ENCODE measurements around the gene DNAJB7. TPM values are rescaled to one million over a fixed set of nuclear protein-coding genes. Genes with fewer than 3 reads are reported as not detected.
"Not testable (repeated sequence)": the region's sequence is repeated elsewhere in the genome, so short reads cannot be mapped to it uniquely, and the experiment has no call there.

The DNAJB7 gene
- 1 to 10 TPM in 3 of 5 donors, under 1 TPM in 2; 0.70 to 1.2 (median 1.0) TPM for polyA plus RNA-seq (ENCODE audit: insufficient read depth in 1 of 5, insufficient read length in 5 of 5, low replicate concordance in 1 of 5)
- long read RNA-seq, donor 1, transcript DNAJB7-201 (1 exons, 2,578 nt) = major isoform, 7 of 7 reads
- long read RNA-seq, donor 1, partial matches to known transcripts = 0 of 7 reads
- long read RNA-seq, donor 1, other reads (novel, unspliced or antisense) = 0 of 7 reads
- long read RNA-seq, donor 2, transcript DNAJB7-201 (1 exons, 2,578 nt) = major isoform, 6 of 6 reads
- long read RNA-seq, donor 2, partial matches to known transcripts = 0 of 6 reads
- long read RNA-seq, donor 2, other reads (novel, unspliced or antisense) = 0 of 6 reads
- long read RNA-seq, donor 3, transcript DNAJB7-201 (1 exons, 2,578 nt) = major isoform, 9 of 9 reads
- long read RNA-seq, donor 3, partial matches to known transcripts = 0 of 9 reads
- long read RNA-seq, donor 3, other reads (novel, unspliced or antisense) = 0 of 9 reads
- long read RNA-seq, donor 4, transcript DNAJB7-201 (1 exons, 2,578 nt) = major isoform, 5 of 5 reads
- long read RNA-seq, donor 4, partial matches to known transcripts = 0 of 5 reads
- long read RNA-seq, donor 4, other reads (novel, unspliced or antisense) = 0 of 5 reads
- long read RNA-seq, donor 5, partial matches to known transcripts = 0 of 3 reads
- long read RNA-seq, donor 5, other reads (novel, unspliced or antisense) = 0 of 3 reads
- long read RNA-seq, donor 6, transcript DNAJB7-201 (1 exons, 2,578 nt) = major isoform, 11 of 11 reads
- long read RNA-seq, donor 6, partial matches to known transcripts = 0 of 11 reads
- long read RNA-seq, donor 6, other reads (novel, unspliced or antisense) = 0 of 11 reads
- long read RNA-seq, donor 7, transcript DNAJB7-201 (1 exons, 2,578 nt) = major isoform, 6 of 15 reads
- long read RNA-seq, donor 7, partial matches to known transcripts = 0 of 15 reads
- long read RNA-seq, donor 7, other reads (novel, unspliced or antisense) = 9 of 15 reads
- long read RNA-seq, donor 8, partial matches to known transcripts = 0 of 3 reads
- long read RNA-seq, donor 8, other reads (novel, unspliced or antisense) = 0 of 3 reads

DNA sequence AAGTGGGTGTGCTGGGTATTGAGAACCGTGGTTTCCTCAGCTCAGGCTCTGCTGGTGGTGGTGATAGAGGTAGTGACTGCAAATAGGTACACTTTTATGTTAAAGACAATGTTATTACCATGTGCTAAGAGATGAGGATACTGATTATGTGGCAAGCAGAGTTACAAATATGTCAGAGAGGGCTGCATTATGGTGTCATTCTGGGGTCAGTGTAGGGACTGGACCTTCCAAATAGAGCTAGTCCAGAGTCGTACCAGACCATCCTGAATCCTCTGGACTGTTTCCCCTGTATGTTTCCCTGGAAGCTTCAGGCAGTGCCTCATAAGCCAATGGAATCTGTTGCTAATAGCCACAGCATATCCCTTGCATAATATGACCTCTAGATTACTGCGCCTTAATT, at the start of gene DNAJB7:
Gene DNAJB7, minus strand, starts transcription at position 101 of the 400 bp plus-strand sequence. CDS start 119 bp downstream, outside the sequence.
- DNase-seq = no peak

DNA sequence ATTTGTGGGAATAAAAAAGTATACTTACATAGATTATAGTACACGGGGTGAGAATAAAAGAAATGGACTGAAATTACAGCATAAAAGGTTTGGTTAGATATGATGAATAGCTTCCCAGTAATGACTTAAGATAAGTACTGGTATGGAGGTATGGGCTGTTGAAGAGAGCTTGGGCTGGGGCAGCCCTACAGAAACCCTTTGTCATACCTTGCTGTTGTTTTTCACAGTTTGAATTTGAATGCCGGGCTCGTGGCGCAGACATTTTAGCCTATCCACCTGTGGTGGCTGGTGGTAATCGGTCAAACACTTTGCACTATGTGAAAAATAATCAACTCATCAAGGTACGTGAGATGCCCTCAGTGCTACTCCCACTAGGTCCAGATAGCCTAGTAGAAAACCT, 47.0 kb upstream of the DNAJB7 start:
- no peak for DNase-seq

DNA sequence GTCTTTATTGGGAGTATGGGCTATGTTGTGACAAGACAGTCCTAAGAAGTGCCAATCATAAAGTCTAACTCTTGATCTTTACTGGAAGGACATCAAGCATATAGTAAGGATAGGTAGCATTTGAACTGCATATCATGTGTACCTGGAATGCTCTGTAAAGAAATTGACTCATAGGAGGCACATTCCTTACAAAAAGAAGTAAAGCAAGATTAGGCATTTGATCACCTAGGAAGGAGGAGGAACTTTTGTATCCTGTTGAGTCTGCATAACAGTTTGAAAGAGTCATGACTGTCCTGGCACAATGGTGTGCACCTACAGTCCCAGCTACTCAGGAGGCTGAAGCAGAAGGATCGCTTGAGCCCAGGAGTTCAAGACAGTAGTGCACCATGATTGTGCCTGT, 42.2 kb upstream of the DNAJB7 start:
- no peak for DNase-seq

DNA sequence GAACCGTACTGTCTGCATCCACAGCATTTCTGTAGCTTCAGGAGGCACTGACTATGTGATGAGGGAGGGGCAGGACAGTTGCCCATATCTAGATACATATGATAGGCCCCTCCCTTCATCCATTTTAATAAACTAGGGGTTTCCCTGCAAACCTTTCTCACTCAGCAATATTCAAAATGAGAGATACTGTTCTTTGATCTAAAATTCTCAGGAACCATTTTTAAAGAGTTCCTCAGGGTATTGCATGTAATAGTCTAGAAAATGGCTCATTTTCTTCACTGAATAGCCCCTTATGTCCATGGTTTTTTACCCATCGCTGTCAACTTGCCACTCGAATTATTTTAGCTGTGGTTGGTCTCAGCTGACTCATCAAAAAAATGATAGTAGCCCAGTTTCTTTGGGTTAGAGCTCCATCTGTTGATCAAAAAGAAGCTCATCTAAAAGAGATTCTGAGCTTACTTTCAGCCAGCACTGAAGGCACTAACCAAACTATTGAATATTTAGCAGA, 37.0 kb upstream of the DNAJB7 start:
- peak; percentile 34 to 51 for DNase-seq

DNA sequence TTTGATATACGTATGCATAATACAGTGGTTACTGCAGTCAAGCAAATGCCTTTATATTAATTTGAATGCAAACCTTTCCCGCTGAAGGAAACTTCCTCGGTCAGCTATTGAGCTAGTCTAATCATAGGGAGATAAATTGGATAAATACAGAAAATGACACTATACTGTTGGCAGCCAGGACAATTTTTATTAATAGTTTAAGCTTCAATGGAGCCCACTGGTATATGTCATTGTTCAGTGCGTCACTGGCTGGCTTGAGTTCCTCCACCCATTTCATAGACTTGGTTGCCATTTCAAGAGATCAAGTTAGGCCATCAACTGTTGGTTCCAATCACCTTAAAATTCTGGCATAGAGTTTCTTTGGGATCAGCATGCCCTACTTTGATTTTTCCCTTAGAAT, 32.5 kb upstream of the DNAJB7 start:
- no peak for DNase-seq

DNA sequence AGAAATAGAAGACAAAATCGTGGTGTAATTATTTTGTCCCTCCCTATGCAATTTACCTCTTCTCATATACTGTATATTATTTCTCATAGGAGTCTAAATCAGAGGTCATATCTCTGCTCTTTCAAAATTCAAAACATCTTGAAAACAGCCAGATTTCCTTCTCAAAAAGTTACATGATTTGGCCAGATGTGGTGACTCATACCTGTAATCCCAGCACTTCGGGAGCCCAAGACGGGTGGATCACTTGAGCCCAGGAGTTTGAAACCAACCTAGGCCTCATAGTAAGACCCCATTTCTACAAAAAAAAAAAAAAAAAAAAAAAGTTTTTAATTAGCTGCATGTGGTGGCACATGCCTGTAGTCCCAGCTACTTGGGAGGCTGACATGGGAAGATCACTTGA, 29.0 kb upstream of the DNAJB7 start:
- DNase-seq = no peak

DNA sequence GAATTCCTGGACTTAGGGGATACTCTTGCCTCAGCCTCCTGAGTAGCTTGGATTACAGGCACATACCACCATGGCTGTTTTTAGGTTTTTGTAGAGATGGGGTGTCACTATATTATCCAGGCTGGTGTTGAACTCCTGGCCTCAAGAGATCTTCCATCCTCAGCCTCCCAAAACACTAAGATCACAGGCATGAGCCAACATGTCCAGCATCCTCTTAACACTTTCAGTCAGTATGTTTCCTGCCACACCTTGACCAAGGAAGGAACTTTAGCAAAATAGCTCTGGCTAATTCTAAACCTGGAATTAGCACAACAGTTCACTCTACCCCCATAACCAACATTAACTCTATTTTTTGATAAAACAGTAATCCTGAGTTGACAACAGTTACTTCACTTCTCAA, 27.2 kb upstream of the DNAJB7 start:
- DNase-seq = no peak

DNA sequence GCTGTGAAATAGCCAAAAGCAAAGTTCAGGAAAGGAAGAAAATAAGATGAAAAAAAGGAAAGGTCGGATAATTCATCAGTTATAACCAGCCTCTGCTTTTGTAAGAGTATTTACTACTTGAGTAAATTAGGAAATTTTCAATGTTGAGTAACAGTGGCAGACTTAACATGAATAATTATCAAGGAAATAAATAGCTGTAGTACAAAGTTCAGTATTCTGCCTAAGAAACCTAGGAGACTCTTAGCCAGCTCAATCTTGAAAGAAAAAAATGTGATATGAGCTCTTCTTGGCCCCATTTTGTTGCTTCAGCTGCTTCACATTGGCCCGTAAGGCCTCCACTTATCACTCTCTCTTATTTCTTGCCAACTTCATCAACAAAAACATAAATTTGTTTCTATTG, 17.0 kb upstream of the DNAJB7 start:
- DNase-seq = no peak

DNA sequence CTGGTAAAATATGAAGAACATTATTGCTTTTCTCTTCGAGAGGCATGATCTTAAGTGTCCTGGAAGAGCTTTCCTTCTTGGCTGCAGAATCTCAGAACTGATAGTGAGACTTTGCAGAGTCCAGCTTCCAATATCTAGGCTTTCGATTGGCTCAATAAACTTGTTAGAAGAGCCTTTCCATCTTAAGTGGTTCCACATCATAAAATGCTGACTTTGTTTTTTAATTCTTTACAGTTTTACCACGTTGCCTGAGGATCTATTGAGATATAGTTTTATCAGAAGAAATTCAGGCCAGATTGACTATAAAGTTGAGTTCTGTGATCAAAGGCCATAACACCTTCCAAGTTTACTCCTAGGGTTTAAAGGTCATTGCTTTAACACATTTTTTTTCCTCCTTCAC, 15.6 kb upstream of the DNAJB7 start:
- no peak for DNase-seq

DNA sequence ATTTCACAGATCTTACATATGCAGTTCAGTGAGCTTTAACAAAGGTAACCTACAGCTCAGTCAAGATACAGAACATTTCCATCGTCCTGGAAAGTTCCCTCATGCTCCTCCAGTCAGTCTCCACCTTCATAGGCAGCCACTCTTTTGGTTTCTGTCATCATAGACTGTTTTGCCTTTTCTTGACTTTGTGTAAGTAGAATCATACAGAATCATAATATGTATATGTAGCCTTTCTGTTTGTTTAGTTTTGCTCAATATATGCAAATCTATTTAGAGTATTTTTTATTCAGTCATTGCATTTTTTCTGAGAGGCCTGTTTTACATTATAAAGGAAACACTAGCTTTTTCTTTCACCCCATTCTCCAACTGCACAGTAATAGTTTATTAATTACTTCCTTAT, 15.0 kb upstream of the DNAJB7 start:
- DNase-seq = no peak

DNA sequence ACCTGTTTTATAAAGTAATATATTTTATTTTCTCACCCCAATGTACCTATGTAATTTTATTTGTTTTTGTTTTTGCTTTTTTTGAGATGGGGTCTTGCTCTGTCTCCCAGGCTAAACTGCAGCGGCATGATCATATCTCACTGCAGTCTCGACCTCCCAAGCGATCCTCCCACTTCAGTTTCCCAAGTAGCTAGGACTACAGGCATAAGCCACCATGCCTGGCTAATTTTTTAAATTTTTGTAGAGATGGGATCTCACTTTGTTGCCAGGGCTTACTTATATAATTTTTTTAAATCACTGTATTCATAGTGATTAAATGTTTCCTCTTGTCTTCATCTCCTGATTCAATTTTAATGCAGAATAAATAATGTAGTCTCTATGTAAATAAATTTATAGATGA, 13.2 kb upstream of the DNAJB7 start:
- DNase-seq = no peak

DNA sequence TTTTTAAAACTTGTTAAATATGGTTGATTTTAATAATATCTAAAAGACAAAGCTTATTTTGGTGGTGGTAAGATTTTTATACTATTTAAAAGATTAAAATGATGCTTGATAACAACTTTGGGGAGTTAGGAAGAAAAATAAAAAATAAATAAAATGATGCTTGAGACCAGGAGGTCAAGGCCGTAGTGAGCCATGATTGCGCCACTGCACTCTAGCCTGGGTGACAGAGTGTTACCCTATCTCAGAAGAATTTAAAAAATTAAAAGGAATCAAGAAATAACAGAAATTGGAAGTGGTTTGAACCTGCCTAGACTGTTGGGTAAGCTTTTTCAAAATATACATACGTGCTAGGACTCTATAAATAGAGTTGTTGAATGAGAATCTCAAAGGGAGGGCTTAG, 12.1 kb upstream of the DNAJB7 start:
- no peak for DNase-seq

DNA sequence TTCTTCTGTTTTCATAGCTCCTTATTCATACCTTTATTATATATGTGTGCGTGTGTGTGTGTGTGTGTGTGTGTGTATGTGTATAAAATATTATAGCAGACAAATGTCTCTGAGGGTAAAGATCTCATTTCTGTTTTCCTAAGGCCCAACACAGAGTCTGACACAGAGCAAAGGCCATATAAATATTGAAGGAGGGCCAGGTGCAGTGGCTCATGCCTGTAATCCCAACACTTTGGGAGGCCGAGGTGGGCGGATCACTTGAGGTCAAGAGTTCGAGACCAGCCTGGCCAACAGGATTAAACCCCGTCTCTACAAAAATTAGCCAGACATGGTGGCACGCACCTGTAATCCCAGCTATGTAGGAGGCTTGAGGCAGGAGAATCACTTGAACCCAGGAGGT, 6.5 kb upstream of the DNAJB7 start:
- DNase-seq = not testable (repeated sequence)

DNA sequence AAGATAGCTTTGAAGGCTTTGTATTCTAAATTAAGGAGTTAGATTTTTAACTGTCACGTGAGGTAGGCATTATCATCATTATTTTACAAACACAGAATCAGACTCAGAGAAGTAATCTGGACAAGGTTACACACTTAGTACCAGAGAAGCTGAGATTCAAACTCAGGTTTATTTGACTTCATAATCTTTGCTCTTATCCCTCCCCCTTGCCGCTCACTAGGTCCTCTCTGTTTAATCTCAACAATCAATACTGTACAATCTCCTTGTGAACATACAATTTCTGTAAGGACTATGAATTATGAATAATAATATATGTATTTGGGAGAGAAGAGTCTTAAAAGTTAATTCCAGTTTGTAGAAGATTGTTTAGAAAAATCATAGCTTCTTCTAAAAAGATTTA, 5.2 kb upstream of the DNAJB7 start:
- DNase-seq = no peak

DNA sequence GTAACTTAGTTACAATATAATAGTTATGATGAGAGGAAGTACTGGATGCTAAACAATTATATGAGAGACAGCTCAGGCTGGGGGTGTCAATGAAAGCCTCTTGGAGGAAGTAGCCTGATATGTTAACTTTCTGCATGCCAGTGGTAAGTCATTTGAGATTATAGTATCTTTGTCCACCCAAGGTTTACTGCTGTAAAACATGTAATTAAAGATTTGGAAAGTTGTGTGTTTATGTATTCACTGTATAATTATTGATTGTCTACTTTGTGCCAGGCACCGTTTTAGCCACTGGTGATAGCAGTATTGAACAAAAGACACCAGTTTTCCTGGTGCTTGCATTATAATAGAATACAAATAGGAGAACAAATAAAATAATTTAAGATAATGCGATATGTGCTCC, 624 bp upstream of the DNAJB7 start:
- DNase-seq = no peak

DNA sequence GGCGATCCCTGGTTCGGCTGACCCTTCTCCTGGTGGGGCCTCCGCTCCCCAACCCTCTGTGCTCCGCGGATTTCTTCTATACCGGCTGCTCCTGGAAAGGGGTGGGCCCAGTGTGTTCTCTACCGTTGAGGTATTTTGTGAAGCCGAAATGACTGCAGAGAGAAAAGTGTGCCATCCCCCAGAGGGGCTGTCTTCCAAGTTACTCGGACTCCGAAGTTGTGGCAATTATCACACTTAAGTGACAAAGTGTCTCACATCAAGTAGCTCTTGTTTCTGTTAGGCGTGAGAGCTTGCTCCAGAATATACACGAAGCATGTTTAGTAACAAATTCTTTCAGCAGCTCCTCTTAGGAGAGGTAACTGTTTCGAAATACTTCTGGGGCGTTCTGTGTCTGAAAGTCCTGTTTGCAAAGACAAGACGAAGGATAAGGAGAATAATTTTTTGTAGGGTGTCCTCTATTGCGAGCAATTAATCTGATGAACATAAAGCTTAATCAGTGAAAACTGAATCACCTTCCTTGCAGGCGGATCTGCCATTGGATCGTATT, 4.5 kb downstream of the DNAJB7 start:
- DNase-seq = no peak

DNA sequence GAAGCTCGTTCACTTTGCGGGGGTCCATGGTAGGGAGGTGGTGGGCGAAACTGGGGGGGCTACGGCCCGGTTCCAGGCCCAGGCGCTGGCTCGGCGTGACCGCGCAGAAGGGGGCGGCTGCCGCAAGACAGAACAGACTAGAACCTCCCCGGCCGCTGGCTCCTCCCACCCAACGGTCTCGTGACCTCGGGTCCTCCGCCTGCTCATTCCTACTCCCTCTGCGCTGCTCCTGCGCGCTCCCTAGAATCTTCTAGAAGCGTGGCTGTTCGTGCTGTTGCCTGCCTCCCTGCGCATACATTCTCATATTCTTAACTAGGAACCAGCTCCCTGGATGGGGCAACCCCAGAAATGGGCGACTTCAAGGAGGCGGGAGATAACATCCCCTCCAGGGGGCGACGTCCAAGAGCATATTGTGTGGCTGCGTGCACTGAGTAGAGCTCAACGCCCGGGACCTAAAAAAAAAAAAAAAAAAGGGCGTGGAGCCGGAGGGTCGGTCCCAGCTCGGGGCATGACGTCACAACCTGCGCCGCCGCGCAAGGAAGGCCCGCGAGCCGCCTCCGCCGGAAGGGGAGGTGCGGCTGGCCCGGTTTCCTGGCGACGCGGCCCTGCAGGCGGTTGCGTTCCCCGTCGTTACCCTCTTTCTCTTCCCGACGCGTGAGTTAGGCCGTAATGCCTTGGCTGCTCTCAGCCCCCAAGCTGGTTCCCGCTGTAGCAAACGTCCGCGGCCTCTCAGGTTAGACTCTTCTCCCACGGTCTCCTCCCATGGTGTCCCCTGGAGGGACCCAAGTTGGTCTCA, 5.2 kb downstream of the DNAJB7 start, which contains the start of the genes ST13 and XPNPEP3:
Gene ST13, minus strand, starts transcription at position 127 of the 796 bp plus-strand sequence. Its CDS starts 99 bp downstream, at position 28.
Gene XPNPEP3, plus strand, starts transcription at position 636 of the 796 bp plus-strand sequence. Its CDS starts 34 bp downstream, at position 670.
- peak; percentile 98 for DNase-seq

DNA sequence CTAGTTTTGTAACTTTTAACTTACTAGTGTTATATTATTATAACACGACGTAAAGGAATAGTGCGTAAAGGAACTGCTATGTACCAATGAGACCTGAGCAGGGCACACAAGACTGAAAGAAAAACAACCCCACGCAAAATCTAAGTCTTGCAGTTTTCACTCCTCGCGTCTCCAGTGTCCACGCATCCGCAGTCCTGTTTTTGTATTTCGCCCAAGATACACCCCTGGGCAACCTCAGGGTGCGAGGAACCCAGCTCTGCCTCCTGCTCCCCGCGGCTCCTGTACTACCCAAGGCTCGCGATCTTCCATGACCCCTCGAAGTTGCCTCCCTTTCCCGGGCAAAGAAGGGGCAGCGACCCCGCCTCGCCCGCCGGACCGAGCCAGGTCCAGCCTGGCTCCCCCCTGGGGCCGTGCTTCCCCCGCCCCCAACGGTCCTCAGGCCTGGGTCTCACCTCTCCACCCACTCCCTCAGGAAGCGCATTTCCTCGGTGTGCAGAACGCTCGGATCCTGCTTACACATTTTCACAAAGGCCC, 5.9 kb downstream of the DNAJB7 start:
- peak; percentile 36 to 43 for DNase-seq

DNA sequence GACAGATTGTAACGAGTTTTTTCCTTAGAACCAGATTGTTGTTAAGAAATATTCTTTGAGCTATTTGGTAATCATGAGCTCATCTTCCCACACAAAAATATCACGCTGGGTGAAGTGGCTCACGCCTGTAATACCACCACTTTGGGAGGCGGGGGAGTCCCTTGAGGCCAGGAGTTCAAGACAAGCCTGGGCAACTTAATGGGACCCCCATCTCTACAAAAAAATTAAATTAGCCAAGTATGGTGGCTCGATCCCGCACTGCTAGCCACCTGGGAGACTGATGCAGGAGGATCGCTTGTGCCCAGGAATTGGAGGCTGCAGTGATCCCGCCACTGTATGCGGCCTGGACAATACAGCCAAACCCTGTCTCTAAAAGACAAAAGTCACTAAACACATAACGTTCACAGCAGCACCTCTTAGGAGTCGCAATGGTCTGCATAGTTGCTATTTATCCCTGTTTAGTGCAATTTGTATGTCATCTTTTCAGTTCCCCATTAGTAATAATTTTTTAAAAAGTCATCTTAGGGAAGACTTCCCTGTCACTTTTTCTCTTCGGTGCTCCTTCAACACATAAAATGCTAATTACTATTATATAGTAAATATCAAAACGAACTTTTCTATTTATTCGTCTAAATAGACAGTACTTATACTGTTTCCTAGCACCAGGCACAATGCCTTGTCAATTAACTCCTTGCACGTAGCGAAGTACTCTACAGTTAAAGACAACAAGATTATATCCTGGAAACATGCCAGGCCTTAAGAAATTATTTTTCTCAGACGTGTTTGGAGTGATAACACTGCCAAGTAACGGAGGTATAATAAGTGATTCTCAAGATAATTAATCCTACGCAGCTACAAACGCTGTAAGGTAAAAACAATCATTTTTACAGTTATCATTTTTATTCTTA, 6.6 kb downstream of the DNAJB7 start:
- no peak for DNase-seq
